ENCODE results near the gene ARPC3.

- TF ChIP-seq ELF4 (IDR thresholded peaks at IDR 0.05) (no peak), SUZ12 (IDR thresholded peaks at IDR 0.05) (no peak), FOXK2 (IDR thresholded peaks at IDR 0.05) (no peak; the same call in 1 of the 2 replicates)
These were observed 18.3 kb upstream of the ARPC3 start, which contains the start of the genes FAM216A and GPN3 for GRCh38 chr12:110468214-110469048.
